PC-3 (cell line): ENCODE data around the gene TMEM108.

Source experiments
- CTCF ChIP-seq: fragments of 300-600 bp; sonication (generic); conservative IDR thresholded peaks from 2 replicates; pipeline ENCODE4 v1.5.1; 2017; ENCODE audit warnings: antibody characterized with exemption, low read depth, mild to moderate bottlenecking, low read length
- EZH2 ChIP-seq: fragments of 300-600 bp; sonication (generic); IDR thresholded peaks from one replicate; pipeline ENCODE4 v1.6.1; 2017; ENCODE audit warnings: antibody characterized with exemption, mild to moderate bottlenecking, low read length; ENCODE audit not compliant: unreplicated experiment
- EZH2phosphoT487 ChIP-seq: fragments of 300-600 bp; sonication (generic); IDR thresholded peaks from 2 replicates; pipeline ENCODE4 v1.6.1; 2018; ENCODE audit warnings: mild to moderate bottlenecking, antibody characterized with exemption, low read length, borderline replicate concordance

- TF ChIP-seq EZH2phosphoT487 (no peak), CTCF (no peak), EZH2 (no peak)
These were observed 361.9 kb downstream of the TMEM108 start, which contains the start of gene BFSP2 for GRCh38 chr3:133400006-133400515.
